Neural cell (in vitro differentiated cells): ENCODE results near the gene ASCC3.

Experiments
- CTCF ChIP-seq: fragments of 450-650 bp; IDR thresholded peaks from 2 replicates; pipeline ENCODE4 v1.5.1; 2014; ENCODE audit warnings: antibody characterized with exemption, mild to moderate bottlenecking, moderate library complexity; ENCODE audit not compliant: poor library complexity, severe bottlenecking
- MXI1 ChIP-seq: fragments of 450-650 bp; conservative IDR thresholded peaks from 2 replicates; pipeline ENCODE4 v1.6.1; 2014; ENCODE audit warnings: antibody characterized with exemption, mild to moderate bottlenecking; ENCODE audit not compliant: poor library complexity, severe bottlenecking

- TF ChIP-seq MXI1 (no peak), CTCF (no peak)
Observed at GRCh38 chr6:100790084-100790483, 91.0 kb downstream of the ASCC3 start.
